HepG2 (cell line): ENCODE measurements around the gene ACTN1. TPM values are rescaled to one million over a fixed set of nuclear protein-coding genes. Genes with fewer than 3 reads are reported as not detected.

ENCODE experiments used
- ATAC-seq: fragments of 200-7000 bp; cut with Tn5 transposase; 3 replicates; pipeline ENCODE4 v1.9.1; 2020; ENCODE audit warnings: mild to moderate bottlenecking, moderate library complexity
- BruUV-seq: library from RNA; stranded (reverse); fragments of 400-500 nt; replicated peaks from 2 replicates; lab custom pipeline; 2021; lab: Mats Ljungman, UMichigan
- CTCF ChIA-PET: fragments of 300-600 bp; formaldehyde crosslinking; extraction: SDS; loops from one replicate; lab custom pipeline; 2021; ENCODE audit warnings: low total read pairs, inconsistent platforms, low intra/inter-chr PET ratio; lab: Yijun Ruan, JAX
- POLR2A ChIA-PET: fragments of 350-600 bp; sonication (Branson Sonifier 250); formaldehyde crosslinking; loops from one replicate; lab custom pipeline; 2020; ENCODE audit warnings: antibody characterized with exemption, inconsistent platforms; lab: Yijun Ruan, JAX
- DNase-seq: peaks from one replicate; pipeline ENCODE4 v3.0.0-alpha.2; 2015; ENCODE audit warnings: low spot score
- FAIRE-seq: peaks from 3 replicates; lab custom pipeline; 2011; peaks lifted over from hg19 to GRCh38; lab: Jason Lieb, UNC
- H2AFZ ChIP-seq: one replicate; pipeline ENCODE4 v1.6.1; 2011; ENCODE audit warnings: low read length, inconsistent platforms
- H3K27ac ChIP-seq: fragments of 300-600 bp; 3 replicates; pipeline ENCODE4 v1.8.0; 2011; ENCODE audit warnings: mixed run types, mild to moderate bottlenecking, mixed read lengths, low read length, inconsistent platforms; ENCODE audit not compliant: insufficient read depth; ENCODE audit errors: extremely low read length
- H3K27me3 ChIP-seq, 2 experiments: fragments of 200-600 bp in 1 of 2; 2 replicates in 1 of 2; 3 replicates in 1 of 2; pipeline versions ENCODE4 v1.6.0 to v1.8.0; 2011; ENCODE audit warnings: low read length in 2 of 2, mild to moderate bottlenecking in 2 of 2, moderate library complexity in 2 of 2, inconsistent platforms in 1 of 2; ENCODE audit not compliant: insufficient read depth in 2 of 2, control insufficient read depth in 1 of 2
- H3K36me3 ChIP-seq, 2 experiments: fragments of 200-600 bp in 1 of 2; replicated peaks in 1 of 2; 2 replicates in 1 of 2; 3 replicates in 1 of 2; pipeline versions ENCODE4 v1.5.1 to v1.8.0; 2011; ENCODE audit warnings: low read length in 2 of 2, inconsistent platforms in 1 of 2; ENCODE audit not compliant: insufficient read depth in 2 of 2, control insufficient read depth in 1 of 2
- H3K4me1 ChIP-seq: 2 replicates; pipeline ENCODE4 v1.5.1; 2012; ENCODE audit warnings: low read length, inconsistent platforms; ENCODE audit not compliant: insufficient read depth
- H3K4me2 ChIP-seq: 2 replicates; pipeline ENCODE4 v1.6.0; 2011; ENCODE audit warnings: low read depth, low read length, inconsistent platforms
- H3K4me3 ChIP-seq, 3 experiments: fragments of 200-600 bp in 1 of 3; sonication (generic), shearing (Covaris generic) in 1 of 3; replicated peaks in 1 of 3; 2 replicates each; pipeline ENCODE4 v1.5.1; 2011 to 2016; ENCODE audit warnings: low read length in 3 of 3, inconsistent platforms in 2 of 3, low read depth in 2 of 3, mild to moderate bottlenecking in 2 of 3, control low read depth in 1 of 3, mixed read lengths in 1 of 3; ENCODE audit not compliant: insufficient read depth in 1 of 3
- H3K79me2 ChIP-seq: one replicate; pipeline ENCODE4 v1.6.1; 2011; ENCODE audit warnings: low read length, inconsistent platforms; ENCODE audit not compliant: insufficient read depth
- H3K9ac ChIP-seq: 2 replicates; pipeline ENCODE4 v1.6.0; 2011; ENCODE audit warnings: mild to moderate bottlenecking, low read depth, low read length, inconsistent platforms; ENCODE audit not compliant: insufficient read depth
- H3K9me3 ChIP-seq: 2 replicates; pipeline ENCODE4 v1.5.1; 2012; ENCODE audit warnings: mild to moderate bottlenecking, low read length
- H4K20me1 ChIP-seq: 2 replicates; pipeline ENCODE4 v1.6.0; 2011; ENCODE audit warnings: inconsistent platforms, mild to moderate bottlenecking, low read length, moderate library complexity; ENCODE audit not compliant: insufficient read depth
- JUN ChIP-seq: sonication (generic); formaldehyde crosslinking; IDR thresholded peaks from 2 replicates; pipeline ENCODE4 v1.4.0; 2020; ENCODE audit warnings: mild to moderate bottlenecking, missing genetic modification reagents
- KDM5A ChIP-seq: fragments of 200-600 bp; sonication (generic); IDR thresholded peaks from 2 replicates; pipeline ENCODE4 v1.7.0; 2018; ENCODE audit warnings: antibody characterized with exemption, mild to moderate bottlenecking, low read length, borderline replicate concordance
- RFXANK ChIP-seq: IDR thresholded peaks from 2 replicates; pipeline ENCODE4 v1.6.1; 2016
- SALL1 ChIP-seq: sonication (generic); formaldehyde crosslinking; IDR thresholded peaks from 2 replicates; pipeline ENCODE4 v1.8.0; 2022; ENCODE audit warnings: mild to moderate bottlenecking, missing genetic modification reagents
- TEAD2 ChIP-seq: sonication (generic); formaldehyde crosslinking; IDR thresholded peaks from 2 replicates; pipeline ENCODE4 v1.9.0; 2021; ENCODE audit warnings: missing genetic modification reagents
- USF2 ChIP-seq, 2 experiments: sonication (generic) in 1 of 2; formaldehyde crosslinking in 1 of 2; IDR thresholded peaks; 2 replicates each; pipeline versions ENCODE4 v1.5.1 to v1.6.1; 2011 to 2020; ENCODE audit warnings: borderline replicate concordance in 1 of 2, low read depth in 1 of 2, low read length in 1 of 2, mild to moderate bottlenecking in 1 of 2, missing genetic modification reagents in 1 of 2, moderate library complexity in 1 of 2
- ZNF33B ChIP-seq: sonication (generic); formaldehyde crosslinking; IDR thresholded peaks from 2 replicates; pipeline ENCODE4 v1.5.1; 2020; ENCODE audit warnings: mild to moderate bottlenecking, missing genetic modification reagents
- ZNF350 ChIP-seq: sonication (generic); formaldehyde crosslinking; IDR thresholded peaks from 2 replicates; pipeline ENCODE4 v1.4.0; 2020; ENCODE audit warnings: mild to moderate bottlenecking, low read depth, missing genetic modification reagents, borderline replicate concordance
- ZNF510 ChIP-seq: sonication (generic); formaldehyde crosslinking; IDR thresholded peaks from 2 replicates; pipeline ENCODE4 v1.4.0; 2020; ENCODE audit warnings: low read depth, mild to moderate bottlenecking, missing genetic modification reagents
- ZNF513 ChIP-seq: sonication (generic); formaldehyde crosslinking; conservative IDR thresholded peaks from 2 replicates; pipeline ENCODE4 v1.5.0; 2020; ENCODE audit warnings: missing genetic modification reagents
- WGBS: methylation state at CpG from one replicate; pipeline ENCODE4 v1.1.6; 2017; ENCODE audit warnings: low lambda C conversion rate; 5-methylcytosine and 5-hydroxymethylcytosine counted together
- in situ Hi-C: cut with HindIII; loops from 2 replicates; pipeline ENCODE4 v1.10.0; 2017; ENCODE audit warnings: low pct_unique_long_range_greater_than_20kb; ENCODE audit not compliant: extremely low pct_ligation_motif_present
- intact Hi-C: fragments of 100-400 bp; cut with micrococcal nuclease; formaldehyde crosslinking; loops from one replicate; pipeline ENCODE4 v1.10.0; 2022; ENCODE audit not compliant: unreplicated experiment
- polyA plus RNA-seq, 8 experiments: library from polyadenylated mRNA; depleted of rRNA in 3 of 8; stranded (reverse) in 7 of 8; unstranded in 1 of 8; fragments of >200 nt; fragmentation: Illumina TruSeq in 4 of 8; extraction: Trizol in 4 of 8; gene quantifications; 2 replicates each; pipeline versions ENCODE4 v1.2.1 to v1.2.3, GENCODE V29; 2011 to 2016; ENCODE audit warnings: low read depth in 4 of 8, missing spikeins in 1 of 8, mixed read lengths in 1 of 8; ENCODE audit not compliant: insufficient read depth in 1 of 8
- total RNA-seq, 5 experiments: library from RNA; depleted of rRNA; stranded (reverse); fragments of >200 nt; fragmentation: Illumina TruSeq; extraction: Trizol; gene quantifications; 2 replicates each; pipeline ENCODE4 v1.2.3, GENCODE V29; 2016; ENCODE audit warnings: low read depth in 1 of 5
- TF ChIP-seq, protein P1 (sequence below): sonication (generic); formaldehyde crosslinking; conservative IDR thresholded peaks from 2 replicates; pipeline ENCODE4 v1.4.0; 2020; ENCODE audit warnings: missing genetic modification reagents
- TF ChIP-seq, protein P2 (sequence below): sonication (generic); formaldehyde crosslinking; IDR thresholded peaks from 2 replicates; pipeline ENCODE4 v1.4.0; 2020; ENCODE audit warnings: missing genetic modification reagents, borderline replicate concordance

ACTN1 gene
- total and polyA plus RNA-seq, 2 of the 13 experiments (the other 11 are each of a cell fraction or from before 2014, with no cell fraction given) = 58.6 to 162 TPM

GRCh38 chr14:68922886-68923285 lies 56.2 kb downstream of the ACTN1 start:
- H3K79me2 ChIP-seq = peaks cover 48% of the 10 kb centered on the region
- no TSS peak for BruUV-seq
- DNase-seq = no peak
- no peak overlapping the region for H2AFZ ChIP-seq
- H3K9me3 ChIP-seq = peaks cover 12% of the 10 kb centered on the region
- no peak overlapping the region for H3K4me2 ChIP-seq
- peaks cover 20% of the 10 kb centered on the region for H4K20me1 ChIP-seq
- H3K4me1 ChIP-seq = peaks cover 49% of the 10 kb centered on the region
- ChIA-PET CTCF (no interaction called here), POLR2A (interaction anchor here (0.6 to 0.8 kb wide), 2 partner anchors 16 to 27 kb away, joined by 3 read pairs; no protein-coding TSS in a partner anchor)
- 94% methylated on average over 7 of the region's 7 CpGs for WGBS
- intact Hi-C loops = no loop called here
- H3K27ac ChIP-seq = peak overlapping the region; percentile 36
- H3K9ac ChIP-seq = peak overlapping the region; percentile 4; the same call in 1 of the 2 replicates
- ATAC-seq = no peak
- no peak overlapping the region for H3K4me3 ChIP-seq
- peaks cover 49 to 81% of the 10 kb centered on the region in 2 experiments for H3K36me3 ChIP-seq
- FAIRE-seq = no peak
- no peak for TF ChIP-seq KDM5A
- no peak for TF ChIP-seq ZNF33B (CRISPR knock-in tag)
- no peak for TF ChIP-seq JUN (CRISPR knock-in tag)
- no peak for TF ChIP-seq TEAD2
- no peak for TF ChIP-seq USF2 (IDR thresholded peaks at IDR 0.05; ENCODE audit: low read depth, low read length)
- TF ChIP-seq USF2 (CRISPR knock-in tag; IDR thresholded peaks at IDR 0.05; ENCODE audit: borderline replicate concordance) = no peak
- TF ChIP-seq, protein P1, sequence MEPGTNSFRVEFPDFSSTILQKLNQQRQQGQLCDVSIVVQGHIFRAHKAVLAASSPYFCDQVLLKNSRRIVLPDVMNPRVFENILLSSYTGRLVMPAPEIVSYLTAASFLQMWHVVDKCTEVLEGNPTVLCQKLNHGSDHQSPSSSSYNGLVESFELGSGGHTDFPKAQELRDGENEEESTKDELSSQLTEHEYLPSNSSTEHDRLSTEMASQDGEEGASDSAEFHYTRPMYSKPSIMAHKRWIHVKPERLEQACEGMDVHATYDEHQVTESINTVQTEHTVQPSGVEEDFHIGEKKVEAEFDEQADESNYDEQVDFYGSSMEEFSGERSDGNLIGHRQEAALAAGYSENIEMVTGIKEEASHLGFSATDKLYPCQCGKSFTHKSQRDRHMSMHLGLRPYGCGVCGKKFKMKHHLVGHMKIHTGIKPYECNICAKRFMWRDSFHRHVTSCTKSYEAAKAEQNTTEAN = no peak
- TF ChIP-seq ZNF350 (CRISPR knock-in tag) = no peak
- no peak for TF ChIP-seq SALL1
- TF ChIP-seq ZNF513 (CRISPR knock-in tag) = no peak
- TF ChIP-seq, protein P2, sequence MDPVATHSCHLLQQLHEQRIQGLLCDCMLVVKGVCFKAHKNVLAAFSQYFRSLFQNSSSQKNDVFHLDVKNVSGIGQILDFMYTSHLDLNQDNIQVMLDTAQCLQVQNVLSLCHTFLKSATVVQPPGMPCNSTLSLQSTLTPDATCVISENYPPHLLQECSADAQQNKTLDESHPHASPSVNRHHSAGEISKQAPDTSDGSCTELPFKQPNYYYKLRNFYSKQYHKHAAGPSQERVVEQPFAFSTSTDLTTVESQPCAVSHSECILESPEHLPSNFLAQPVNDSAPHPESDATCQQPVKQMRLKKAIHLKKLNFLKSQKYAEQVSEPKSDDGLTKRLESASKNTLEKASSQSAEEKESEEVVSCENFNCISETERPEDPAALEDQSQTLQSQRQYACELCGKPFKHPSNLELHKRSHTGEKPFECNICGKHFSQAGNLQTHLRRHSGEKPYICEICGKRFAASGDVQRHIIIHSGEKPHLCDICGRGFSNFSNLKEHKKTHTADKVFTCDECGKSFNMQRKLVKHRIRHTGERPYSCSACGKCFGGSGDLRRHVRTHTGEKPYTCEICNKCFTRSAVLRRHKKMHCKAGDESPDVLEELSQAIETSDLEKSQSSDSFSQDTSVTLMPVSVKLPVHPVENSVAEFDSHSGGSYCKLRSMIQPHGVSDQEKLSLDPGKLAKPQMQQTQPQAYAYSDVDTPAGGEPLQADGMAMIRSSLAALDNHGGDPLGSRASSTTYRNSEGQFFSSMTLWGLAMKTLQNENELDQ (CRISPR knock-in tag) = no peak
- no peak for TF ChIP-seq ZNF510 (CRISPR knock-in tag)
- TF ChIP-seq RFXANK (CRISPR knock-in tag) = no peak
- no peaks in the 10 kb centered on the region for H3K27me3 ChIP-seq
- in situ Hi-C loops = no loop called here
